BJ (cell line): ENCODE measurements around the gene KMT5B. TPM values are rescaled to one million over a fixed set of nuclear protein-coding genes. Genes with fewer than 3 reads are reported as not detected.

Experiments
- CTCF ChIA-PET: fragments of 350-600 bp; formaldehyde crosslinking; extraction: SDS; loops from one replicate; lab custom pipeline; 2021; ENCODE audit warnings: antibody characterized with exemption, inconsistent platforms; lab: Yijun Ruan, JAX
- POLR2A ChIA-PET: fragments of 300-600 bp; sonication (Branson Sonifier 250); formaldehyde crosslinking; extraction: SDS; loops from one replicate; lab custom pipeline; 2021; ENCODE audit warnings: antibody characterized with exemption; lab: Charles Lee
- DNase-seq: peaks from one replicate; pipeline ENCODE4 v3.0.0-alpha.2; 2011; ENCODE audit warnings: low read depth
- H3K27me3 ChIP-seq: 2 replicates; pipeline ENCODE4 v1.6.0; 2011; ENCODE audit warnings: low read length; ENCODE audit not compliant: control insufficient read depth, insufficient read depth
- H3K36me3 ChIP-seq: 2 replicates; pipeline ENCODE4 v1.5.1; 2011; ENCODE audit warnings: low read length; ENCODE audit not compliant: control insufficient read depth, insufficient read depth
- H3K4me3 ChIP-seq: 2 replicates; pipeline ENCODE4 v1.5.1; 2011; ENCODE audit warnings: low read depth, mild to moderate bottlenecking, control low read depth, low read length
- CTCF ChIP-seq: IDR thresholded peaks from 2 replicates; pipeline ENCODE4 v1.5.1; 2011; ENCODE audit warnings: low read depth, mild to moderate bottlenecking, control low read depth, inconsistent platforms, low read length, moderate library complexity; ENCODE audit not compliant: insufficient read depth
- polyA minus RNA-seq: library from RNA; depleted of rRNA, polyadenylated mRNA; stranded (reverse); fragments of >200 nt; gene quantifications from 2 replicates; pipeline ENCODE4 v1.2.3, GENCODE V29; 2011; rRNA and poly(A)+ RNA removed
- polyA plus RNA-seq: library from polyadenylated mRNA; depleted of rRNA; stranded (reverse); fragments of >200 nt; gene quantifications from 2 replicates; pipeline ENCODE4 v1.2.3, GENCODE V29; 2011; rRNA removed

The KMT5B gene
- polyA plus RNA-seq, result 7.3 and 13.2 TPM in 2 replicates
- 7.9 and 13.6 TPM in 2 replicates for polyA minus RNA-seq

- Histone ChIP-seq H3K4me3 (peak within 1 kb of the TSS; percentile 96), H3K27me3 (peaks cover 5% of the 10 kb centered on the region; the same call in 1 of the 2 replicates), H3K36me3 (no peaks in the 10 kb centered on the region)
- ChIA-PET POLR2A (no interaction called here), CTCF (interaction anchor here (0.9 to 5.4 kb wide), 2 partner anchors 10 to 85 kb away, joined by 3 to 34 read pairs; no protein-coding TSS in a partner anchor)
- no peak for DNase-seq
- TF ChIP-seq CTCF, result no peak
Observed at GRCh38 chr11:68213135-68213515, at the start of gene KMT5B. TSS of gene KMT5B (minus strand) at chr11:68213296. CDS start at chr11:68190076, 23,220 bp downstream.

GRCh38 chr11:68262544-68262827, 49.4 kb upstream of the KMT5B start:
- POLR2A ChIA-PET, result no interaction called here
- DNase-seq, result no peak
- CTCF ChIA-PET, result interaction anchor here (1.3 to 1.7 kb wide), 2 partner anchors 10 to 36 kb away, joined by 4 to 5 read pairs; no protein-coding TSS in a partner anchor
- no peak for TF ChIP-seq CTCF
- H3K27me3 ChIP-seq, result no peaks in the 10 kb centered on the region
- H3K4me3 ChIP-seq, result no peak overlapping the region
- peaks cover 47% of the 10 kb centered on the region for H3K36me3 ChIP-seq

GRCh38 chr11:68261749-68262543, 48.9 kb upstream of the KMT5B start:
- POLR2A ChIA-PET, result no interaction called here
- no peaks in the 10 kb centered on the region for H3K27me3 ChIP-seq
- H3K4me3 ChIP-seq, result no peak overlapping the region
- CTCF ChIA-PET, result interaction anchor here (1.0 to 1.7 kb wide), 2 partner anchors 36 kb away, joined by 3 to 5 read pairs; no protein-coding TSS in a partner anchor
- peaks cover 42% of the 10 kb centered on the region for H3K36me3 ChIP-seq
- no peak for TF ChIP-seq CTCF
- DNase-seq, result no peak

GRCh38 chr11:68261006-68261405, 47.9 kb upstream of the KMT5B start:
- no peak for TF ChIP-seq CTCF
- no peak overlapping the region for H3K4me3 ChIP-seq
- POLR2A ChIA-PET, result no interaction called here
- H3K27me3 ChIP-seq, result no peaks in the 10 kb centered on the region
- H3K36me3 ChIP-seq, result peaks cover 34% of the 10 kb centered on the region
- CTCF ChIA-PET, result interaction anchor here (1.0 kb wide), 1 partner anchor 37 kb away, joined by 3 read pairs; no protein-coding TSS in a partner anchor
- DNase-seq, result no peak

- CTCF ChIA-PET, result interaction anchor here (1.4 to 5.9 kb wide), 2 partner anchors 12 to 38 kb away, joined by 4 to 93 read pairs; partner anchors contain the start of gene C11orf24
- Histone ChIP-seq H3K4me3 (no peak overlapping the region), H3K36me3 (peaks cover 31% of the 10 kb centered on the region), H3K27me3 (no peaks in the 10 kb centered on the region)
- POLR2A ChIA-PET, result no interaction called here
- no peak for TF ChIP-seq CTCF
- no peak for DNase-seq
Observed at GRCh38 chr11:68260484-68260883, 47.4 kb upstream of the KMT5B start.
